IPS-15b (cell line): Measurements from ENCODE around the gene LHFPL6.

ENCODE experiments used
- H3K27me3 ChIP-seq: one replicate; pipeline ENCODE4 v1.6.1; 2013; ENCODE audit warnings: low read length; ENCODE audit not compliant: control insufficient read depth, insufficient read depth
- H3K36me3 ChIP-seq: one replicate; pipeline ENCODE4 v1.6.1; 2013; ENCODE audit warnings: low read length; ENCODE audit not compliant: control insufficient read depth, insufficient read depth
- H3K4me1 ChIP-seq: one replicate; pipeline ENCODE4 v1.6.1; 2013; ENCODE audit warnings: mild to moderate bottlenecking, low read length; ENCODE audit not compliant: control insufficient read depth, insufficient read depth
- H3K4me3 ChIP-seq: one replicate; pipeline ENCODE4 v1.5.1; 2013; ENCODE audit warnings: low read depth, low read length
- H3K9ac ChIP-seq: one replicate; pipeline ENCODE4 v1.6.1; 2013; ENCODE audit warnings: low read depth, mild to moderate bottlenecking, low read length
- H3K9me3 ChIP-seq: one replicate; pipeline ENCODE4 v1.6.1; 2013; ENCODE audit warnings: mild to moderate bottlenecking, low read length; ENCODE audit not compliant: control insufficient read depth, insufficient read depth

Gene LHFPL6

DNA sequence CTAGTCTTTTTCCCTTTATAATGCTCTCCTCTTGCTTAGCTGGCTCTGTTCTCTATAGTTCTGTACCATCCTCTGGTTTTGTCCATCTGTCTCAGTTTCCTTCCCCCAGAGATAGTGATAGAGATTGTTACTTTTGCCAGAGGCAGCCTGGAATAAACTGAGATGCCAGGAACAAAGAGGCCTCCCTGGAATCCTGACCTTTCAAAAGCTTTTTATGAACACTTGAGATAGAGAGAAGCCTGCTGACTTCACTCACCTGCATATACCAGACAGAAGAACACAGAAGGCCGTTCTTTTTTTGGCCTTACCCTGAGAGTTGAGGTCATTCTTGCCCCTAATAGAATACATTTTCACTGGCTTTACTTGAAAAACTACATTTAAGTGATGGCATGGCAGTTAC lies 150.2 kb downstream of the LHFPL6 start:
- H3K9ac ChIP-seq: no peak overlapping the region
- H3K36me3 ChIP-seq: no peaks in the 10 kb centered on the region
- H3K9me3 ChIP-seq: no peaks in the 10 kb centered on the region
- H3K4me1 ChIP-seq: no peaks in the 10 kb centered on the region
- H3K4me3 ChIP-seq: no peak overlapping the region
- H3K27me3 ChIP-seq: no peaks in the 10 kb centered on the region

DNA sequence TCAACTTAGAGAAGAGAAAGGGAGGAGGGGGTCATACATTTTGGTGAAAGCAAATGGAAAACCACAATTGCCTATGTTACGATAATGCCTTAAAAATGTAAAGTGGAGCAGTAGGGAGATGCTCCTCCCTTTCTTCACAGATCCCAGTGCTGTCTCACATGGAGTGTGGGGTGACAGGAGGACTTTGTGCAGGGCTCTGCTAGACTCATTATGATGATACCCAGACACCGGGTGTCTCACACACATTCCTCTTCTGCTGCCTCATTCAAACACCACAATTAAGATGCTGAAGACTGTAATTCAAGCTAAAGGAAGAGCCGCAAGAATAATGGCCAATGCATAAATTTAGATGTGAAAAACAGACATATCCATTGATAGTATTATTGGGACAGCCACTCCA lies 150.6 kb downstream of the LHFPL6 start:
- no peaks in the 10 kb centered on the region for H3K27me3 ChIP-seq
- H3K4me1 ChIP-seq: no peaks in the 10 kb centered on the region
- no peaks in the 10 kb centered on the region for H3K36me3 ChIP-seq
- H3K9ac ChIP-seq: no peak overlapping the region
- no peak overlapping the region for H3K4me3 ChIP-seq
- no peaks in the 10 kb centered on the region for H3K9me3 ChIP-seq

DNA sequence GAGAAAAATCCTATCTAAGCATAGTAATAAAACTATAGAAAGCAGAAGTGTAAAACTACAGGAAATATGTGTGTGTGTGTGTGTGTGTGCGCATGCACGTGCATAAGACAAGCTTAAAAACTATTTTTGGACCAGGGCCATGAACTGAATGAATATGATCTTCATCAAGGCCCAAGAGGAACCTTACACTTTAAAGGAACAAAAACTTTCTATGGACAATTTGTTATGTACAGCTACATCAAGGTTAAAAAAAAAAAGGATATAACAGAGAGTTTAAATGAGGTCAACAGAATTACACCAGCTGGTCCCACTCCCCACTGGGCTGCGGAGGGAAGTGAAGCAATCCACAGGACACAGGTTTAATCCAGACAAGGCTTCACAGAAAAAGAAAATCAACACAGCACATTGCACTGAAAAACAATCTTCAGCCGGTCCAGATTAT lies 151.1 kb downstream of the LHFPL6 start:
- Histone ChIP-seq H3K4me1 (no peaks in the 10 kb centered on the region), H3K4me3 (no peak overlapping the region)

DNA sequence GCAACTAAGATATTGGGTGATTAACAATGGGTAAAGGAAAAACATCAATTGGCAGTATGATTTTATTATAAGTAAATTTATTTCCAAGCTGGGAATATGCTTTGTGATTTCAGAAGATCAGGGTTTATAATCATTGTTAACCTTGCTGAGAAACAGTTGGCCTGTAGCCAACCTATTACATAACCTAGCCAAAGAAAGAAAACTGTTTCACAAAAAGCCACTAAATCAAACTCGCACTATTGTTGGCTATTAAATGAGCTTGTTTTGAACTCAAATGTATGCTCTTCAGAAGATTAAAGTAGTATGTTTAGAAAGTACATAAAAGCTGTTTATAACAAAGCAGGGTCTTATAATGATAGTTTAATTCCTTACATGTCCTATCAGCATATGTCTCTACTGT lies 151.7 kb downstream of the LHFPL6 start:
- no peaks in the 10 kb centered on the region for H3K27me3 ChIP-seq
- no peaks in the 10 kb centered on the region for H3K36me3 ChIP-seq
- no peaks in the 10 kb centered on the region for H3K9me3 ChIP-seq
- no peak overlapping the region for H3K9ac ChIP-seq
- no peak overlapping the region for H3K4me3 ChIP-seq
- H3K4me1 ChIP-seq: no peaks in the 10 kb centered on the region

More for the DNA sequence above, 151.1 kb downstream of the LHFPL6 start:
- Histone ChIP-seq H3K27me3 (no peaks in the 10 kb centered on the region), H3K9me3 (no peaks in the 10 kb centered on the region), H3K36me3 (no peaks in the 10 kb centered on the region), H3K9ac (no peak overlapping the region)

DNA sequence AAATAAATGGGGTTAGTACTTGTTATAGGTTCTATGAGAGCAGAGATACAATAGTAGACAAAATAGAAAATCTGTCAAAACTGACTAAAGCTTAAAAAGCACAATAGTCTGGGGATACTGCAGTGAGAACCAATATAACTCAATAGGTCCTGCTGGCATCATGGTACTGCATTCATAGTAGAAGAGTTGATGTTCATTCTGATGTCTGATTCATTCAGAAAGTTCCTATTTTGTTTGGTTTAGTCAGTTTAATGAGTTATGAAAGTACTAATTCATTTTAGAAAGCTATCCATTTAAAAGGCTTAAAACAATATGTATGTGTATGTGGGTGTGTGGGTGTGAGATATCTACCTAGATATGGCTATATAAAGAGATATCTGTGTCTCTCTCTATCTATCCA lies 152.8 kb downstream of the LHFPL6 start:
- no peak overlapping the region for H3K9ac ChIP-seq
- H3K36me3 ChIP-seq: no peaks in the 10 kb centered on the region
- no peak overlapping the region for H3K4me3 ChIP-seq
- no peaks in the 10 kb centered on the region for H3K4me1 ChIP-seq
- H3K9me3 ChIP-seq: no peaks in the 10 kb centered on the region
- H3K27me3 ChIP-seq: no peaks in the 10 kb centered on the region

DNA sequence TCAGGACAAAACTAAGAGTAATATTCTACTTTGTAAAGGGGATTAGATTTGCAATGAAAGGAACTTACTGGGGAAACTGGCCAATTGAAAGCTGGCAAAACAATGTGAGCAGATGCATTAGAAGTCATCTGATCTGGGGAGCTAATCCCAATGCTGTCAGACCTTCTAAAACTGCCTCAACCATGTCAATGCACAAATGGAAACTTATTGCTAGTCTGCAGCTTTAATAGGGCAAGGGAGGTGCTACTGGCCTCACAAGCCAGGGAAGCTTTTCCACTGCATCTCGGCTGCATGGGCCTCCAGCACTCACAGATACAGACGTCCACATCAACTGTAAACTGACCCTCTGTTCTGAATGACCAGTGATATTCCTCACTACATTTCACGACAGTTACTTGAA lies 154.2 kb downstream of the LHFPL6 start:
- Histone ChIP-seq H3K9ac (no peak overlapping the region), H3K36me3 (no peaks in the 10 kb centered on the region), H3K9me3 (no peaks in the 10 kb centered on the region), H3K4me3 (no peak overlapping the region), H3K27me3 (no peaks in the 10 kb centered on the region), H3K4me1 (no peaks in the 10 kb centered on the region)

DNA sequence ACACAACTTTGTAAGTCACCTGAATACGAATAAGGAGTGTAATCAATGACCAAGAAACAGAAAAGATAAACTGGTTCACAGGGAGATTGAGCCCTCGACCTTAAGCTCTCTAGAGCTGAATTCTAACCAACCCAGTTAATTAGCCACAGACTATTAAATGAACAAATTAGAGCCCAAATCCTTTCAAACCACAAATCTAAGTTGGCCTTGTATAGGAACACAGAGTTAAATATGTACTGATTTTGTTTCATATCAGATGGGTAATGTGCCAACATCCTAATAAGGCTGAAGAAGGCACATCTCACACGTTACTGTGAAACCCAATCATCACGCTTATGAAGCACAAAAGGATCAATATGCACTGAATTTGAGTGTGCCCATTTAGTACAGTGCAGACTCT lies 156.1 kb downstream of the LHFPL6 start:
- Histone ChIP-seq H3K4me3 (no peak overlapping the region), H3K27me3 (no peaks in the 10 kb centered on the region), H3K9ac (no peak overlapping the region), H3K9me3 (no peaks in the 10 kb centered on the region), H3K4me1 (no peaks in the 10 kb centered on the region), H3K36me3 (no peaks in the 10 kb centered on the region)

DNA sequence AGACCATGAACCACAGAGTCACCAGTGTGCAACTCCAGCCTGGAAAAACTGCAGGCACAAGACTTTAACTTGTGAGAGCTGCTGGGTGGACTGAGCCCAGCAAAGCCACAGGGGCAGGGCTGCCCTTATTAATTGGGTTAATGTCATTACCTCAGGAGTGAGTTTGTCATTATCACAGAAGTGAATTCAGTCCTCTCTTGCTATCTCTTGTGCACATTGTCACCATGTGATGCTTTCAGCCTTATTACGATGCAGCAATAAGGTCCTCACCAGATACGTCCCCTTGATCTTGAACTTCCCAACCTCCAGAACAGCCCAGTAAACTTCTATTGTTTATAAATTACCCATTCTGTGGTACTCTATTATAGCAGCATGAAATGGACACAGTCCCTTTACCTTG lies 158.1 kb downstream of the LHFPL6 start:
- Histone ChIP-seq H3K4me1 (no peaks in the 10 kb centered on the region), H3K27me3 (no peaks in the 10 kb centered on the region), H3K36me3 (no peaks in the 10 kb centered on the region), H3K9me3 (no peaks in the 10 kb centered on the region), H3K4me3 (no peak overlapping the region), H3K9ac (no peak overlapping the region)

DNA sequence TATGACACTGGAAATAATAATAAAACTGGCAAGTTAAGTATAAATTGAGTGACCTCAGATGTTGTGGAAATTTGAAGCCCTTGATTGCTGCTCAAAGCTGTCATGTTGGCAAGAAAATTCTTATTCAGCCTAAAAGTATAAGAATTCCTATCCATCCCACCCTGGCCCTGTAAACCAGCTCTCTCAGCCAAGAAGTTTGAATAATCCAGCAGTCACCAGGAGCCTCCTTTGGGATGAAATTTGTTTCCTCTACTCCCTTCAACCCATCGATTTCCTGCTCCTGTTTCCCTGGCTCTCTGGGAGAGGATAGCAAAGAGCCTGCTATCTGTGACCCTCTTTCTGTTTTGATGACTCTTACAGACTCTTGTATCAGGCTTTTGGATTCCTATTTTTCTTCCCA lies 169.3 kb downstream of the LHFPL6 start:
- H3K4me3 ChIP-seq: no peak overlapping the region
- H3K27me3 ChIP-seq: no peaks in the 10 kb centered on the region
- H3K9ac ChIP-seq: no peak overlapping the region
- peaks cover 12% of the 10 kb centered on the region for H3K9me3 ChIP-seq
- H3K4me1 ChIP-seq: no peaks in the 10 kb centered on the region
- no peaks in the 10 kb centered on the region for H3K36me3 ChIP-seq

DNA sequence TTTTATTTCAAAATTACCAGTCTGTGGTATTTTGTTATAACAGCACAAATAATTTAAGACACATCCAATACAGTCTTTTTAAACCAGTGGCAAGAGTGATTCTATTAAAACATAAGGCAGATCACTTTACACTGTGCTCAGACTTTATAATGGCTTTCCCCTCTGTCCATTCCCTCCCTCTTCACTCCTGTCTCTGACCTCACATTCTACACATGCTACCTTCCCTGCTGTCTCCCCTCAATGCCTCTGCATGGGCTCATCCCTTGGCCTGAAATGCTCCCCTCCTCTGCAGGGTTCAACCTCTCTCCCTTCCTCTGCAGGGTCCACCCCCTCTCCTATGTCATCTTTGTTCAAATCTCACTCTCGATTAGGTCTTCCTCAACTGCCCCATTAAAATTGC lies 170.8 kb downstream of the LHFPL6 start:
- no peak overlapping the region for H3K9ac ChIP-seq
- H3K9me3 ChIP-seq: peaks cover 3% of the 10 kb centered on the region
- no peak overlapping the region for H3K4me3 ChIP-seq
- H3K4me1 ChIP-seq: no peaks in the 10 kb centered on the region
- H3K36me3 ChIP-seq: no peaks in the 10 kb centered on the region
- no peaks in the 10 kb centered on the region for H3K27me3 ChIP-seq

DNA sequence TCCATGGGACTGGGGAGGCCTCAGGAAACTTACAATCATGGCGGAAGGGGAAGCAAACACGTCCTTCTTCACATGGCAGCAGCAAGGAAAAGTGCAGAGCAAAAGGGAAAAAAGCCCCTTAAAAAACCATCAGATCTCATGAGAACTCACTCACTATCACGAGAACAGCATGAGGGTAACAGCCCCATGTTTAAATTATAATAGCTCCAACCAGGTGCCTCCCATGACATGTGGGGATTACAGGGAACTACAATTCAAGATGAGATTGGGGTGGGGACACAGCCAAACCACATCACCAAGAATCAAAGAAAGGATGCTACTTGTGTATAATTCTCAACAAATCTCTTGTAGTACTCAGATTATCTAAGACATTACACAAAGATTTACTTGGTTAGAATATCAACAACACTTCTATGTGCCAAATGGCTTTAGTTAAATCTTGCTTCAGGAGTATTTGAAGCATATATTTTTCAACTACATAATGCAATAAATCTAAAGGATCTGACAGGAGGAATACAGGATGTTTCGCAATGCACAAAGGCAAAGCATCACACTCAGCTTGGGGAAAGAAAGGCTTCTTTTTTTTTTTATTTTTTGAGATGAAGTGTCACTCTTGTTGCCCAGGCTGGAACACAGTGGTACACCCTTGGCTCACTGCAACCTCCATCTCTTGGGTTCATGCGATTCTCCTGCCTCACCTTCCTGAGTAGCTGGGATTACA lies 180.0 kb downstream of the LHFPL6 start:
- H3K4me3 ChIP-seq: no peak overlapping the region
- H3K4me1 ChIP-seq: peaks cover 6% of the 10 kb centered on the region

DNA sequence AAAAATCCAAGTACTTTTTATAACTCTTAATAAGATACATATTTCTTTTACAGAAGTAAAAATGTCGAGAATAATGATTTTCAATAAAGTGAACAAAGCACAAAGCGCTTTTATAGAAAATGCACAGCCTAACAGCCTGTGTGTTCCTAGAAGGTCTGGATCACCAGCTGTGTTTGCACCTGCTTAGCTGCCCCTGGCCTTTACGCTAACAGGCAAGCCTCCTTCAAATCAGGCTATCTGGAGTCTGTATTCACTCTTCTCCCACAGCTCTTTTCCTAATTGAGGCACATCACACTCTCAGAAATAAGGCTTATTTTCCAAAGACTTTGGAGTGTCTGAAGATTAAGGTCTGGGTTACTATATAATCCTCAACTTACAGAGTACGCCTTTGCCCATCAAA lies 183.1 kb downstream of the LHFPL6 start:
- H3K9ac ChIP-seq: no peak overlapping the region
- peaks cover 6% of the 10 kb centered on the region for H3K4me1 ChIP-seq
- no peak overlapping the region for H3K4me3 ChIP-seq
- no peaks in the 10 kb centered on the region for H3K36me3 ChIP-seq
- H3K9me3 ChIP-seq: no peaks in the 10 kb centered on the region
- H3K27me3 ChIP-seq: peaks cover 2% of the 10 kb centered on the region

More for the DNA sequence above, 180.0 kb downstream of the LHFPL6 start:
- Histone ChIP-seq H3K27me3 (peaks cover 2% of the 10 kb centered on the region), H3K36me3 (no peaks in the 10 kb centered on the region), H3K9ac (no peak overlapping the region), H3K9me3 (no peaks in the 10 kb centered on the region)
